Activated CD8-positive, alpha-beta T cell treated with anti-CD3 and anti-CD28 coated beads, Interleukin-2, amount 10 ng/mL, durations not matched to agents 7 days and 5 days (primary cell): ENCODE results near the gene DUSP8. TPM values are rescaled to one million over a fixed set of nuclear protein-coding genes. Genes with fewer than 3 reads are reported as not detected.

Experiments
- ATAC-seq: fragments of 150-1000 bp; cut with Tn5 transposase; one replicate; pipeline ENCODE4 v1.10.0; 2021; ENCODE audit warnings: moderate library complexity
- CTCF ChIA-PET: fragments of 350-600 bp; sonication (Branson Sonifier 250); formaldehyde crosslinking; loops from one replicate; lab custom pipeline; 2021; ENCODE audit warnings: antibody characterized with exemption; lab: Charles Lee
- POLR2A ChIA-PET: fragments of 350-600 bp; sonication (Branson Sonifier 250); formaldehyde crosslinking; loops from one replicate; lab custom pipeline; 2021; ENCODE audit warnings: antibody characterized with exemption; lab: Charles Lee
- DNase-seq: peaks from one replicate; pipeline ENCODE4 v3.0.0-alpha.2; 2020
- H3K27ac Mint-ChIP-seq: one replicate; pipeline ENCODE4 v1.8.0; 2021; ENCODE audit warnings: mild to moderate bottlenecking, mixed read lengths
- H3K27me3 Mint-ChIP-seq: one replicate; pipeline ENCODE4 v1.8.0; 2021; ENCODE audit warnings: low read depth, mixed read lengths
- H3K36me3 Mint-ChIP-seq: one replicate; pipeline ENCODE4 v1.8.0; 2021; ENCODE audit warnings: low read depth, mixed read lengths
- H3K4me1 Mint-ChIP-seq: one replicate; pipeline ENCODE4 v1.8.0; 2021; ENCODE audit warnings: low read depth, mixed read lengths
- H3K4me3 Mint-ChIP-seq: one replicate; pipeline ENCODE4 v1.8.0; 2021; ENCODE audit warnings: mild to moderate bottlenecking, mixed read lengths
- H3K9me3 Mint-ChIP-seq: one replicate; pipeline ENCODE4 v1.8.0; 2022; ENCODE audit warnings: mixed read lengths; ENCODE audit not compliant: insufficient read depth
- total RNA-seq, 2 experiments: library from RNA; stranded (reverse); gene quantifications; one replicate each; pipeline ENCODE4 v1.2.3, GENCODE V29; 2021

The DUSP8 gene
- total RNA-seq, 2 experiments from 2014 or later, result 0.13 TPM

DNA sequence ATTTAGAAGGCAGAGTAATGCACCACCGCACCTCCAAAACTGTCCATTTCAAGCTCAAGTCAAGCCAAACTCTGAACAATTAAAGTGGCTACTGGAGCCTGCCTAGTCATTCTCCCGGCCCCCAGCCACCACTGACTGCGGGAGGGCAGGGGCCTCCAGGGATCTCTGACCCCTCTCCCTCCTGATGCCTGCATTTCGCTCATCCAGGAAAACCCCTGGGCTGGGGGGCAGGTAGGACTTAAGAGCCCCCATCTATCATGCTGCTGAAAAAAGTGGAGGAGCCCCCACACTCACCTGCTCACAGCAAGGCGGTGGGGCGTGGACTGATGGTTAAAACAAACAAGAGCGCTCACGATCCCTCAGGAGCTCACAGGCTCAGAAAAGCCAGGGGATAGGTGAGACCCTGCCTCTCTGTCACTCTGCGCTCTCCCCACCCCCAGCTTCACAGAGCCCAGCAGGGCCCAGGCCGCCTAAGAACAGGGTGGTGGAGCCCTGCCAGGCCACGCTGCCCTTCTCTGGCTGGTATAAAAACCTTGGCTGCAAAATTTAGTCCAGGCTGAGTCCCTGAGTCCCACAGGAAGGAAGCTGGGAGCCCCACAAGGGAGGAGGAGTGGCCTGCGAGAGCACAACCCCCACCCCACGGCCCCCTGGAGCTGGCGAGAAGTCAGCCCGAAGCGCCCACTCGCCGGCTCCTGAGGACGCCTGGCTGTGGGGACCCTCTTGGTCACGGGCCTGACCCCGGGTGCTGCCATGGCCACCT lies 64.5 kb downstream of the DUSP8 start:
- Mint-ChIP-seq H3K4me3 (no peak overlapping the region), H3K36me3 (no peaks in the 10 kb centered on the region), H3K27me3 (no peaks in the 10 kb centered on the region), H3K4me1 (no peaks in the 10 kb centered on the region), H3K27ac (no peak overlapping the region), H3K9me3 (no peaks in the 10 kb centered on the region)
- POLR2A ChIA-PET, result no interaction called here
- DNase-seq (no peak), ATAC-seq (no peak)
- CTCF ChIA-PET, result no interaction called here

DNA sequence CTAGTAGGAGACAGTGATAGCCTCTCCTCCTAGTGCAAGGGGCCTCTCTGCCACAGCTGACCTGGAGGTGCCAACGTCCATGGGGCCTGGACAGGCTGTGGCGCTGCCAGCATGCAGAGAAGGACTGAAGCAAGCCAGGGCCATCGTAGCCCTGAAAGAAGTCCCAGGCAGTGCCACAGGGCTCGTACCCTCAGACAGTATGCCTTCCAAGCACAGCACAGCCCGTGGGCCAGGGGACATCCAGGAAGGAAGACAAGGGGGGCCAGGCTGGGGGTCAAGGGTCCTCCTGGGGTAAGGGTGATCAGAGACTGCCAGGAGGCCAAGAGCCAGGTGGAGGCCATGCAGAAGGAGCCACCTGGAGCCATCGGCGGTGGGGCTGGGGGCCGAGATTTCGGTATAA lies 65.1 kb downstream of the DUSP8 start:
- Mint-ChIP-seq H3K27ac (no peak overlapping the region), H3K4me1 (no peaks in the 10 kb centered on the region), H3K4me3 (no peak overlapping the region), H3K27me3 (no peaks in the 10 kb centered on the region), H3K36me3 (no peaks in the 10 kb centered on the region), H3K9me3 (no peaks in the 10 kb centered on the region)
- POLR2A ChIA-PET, result no interaction called here
- ATAC-seq (no peak), DNase-seq (no peak)
- CTCF ChIA-PET, result no interaction called here

DNA sequence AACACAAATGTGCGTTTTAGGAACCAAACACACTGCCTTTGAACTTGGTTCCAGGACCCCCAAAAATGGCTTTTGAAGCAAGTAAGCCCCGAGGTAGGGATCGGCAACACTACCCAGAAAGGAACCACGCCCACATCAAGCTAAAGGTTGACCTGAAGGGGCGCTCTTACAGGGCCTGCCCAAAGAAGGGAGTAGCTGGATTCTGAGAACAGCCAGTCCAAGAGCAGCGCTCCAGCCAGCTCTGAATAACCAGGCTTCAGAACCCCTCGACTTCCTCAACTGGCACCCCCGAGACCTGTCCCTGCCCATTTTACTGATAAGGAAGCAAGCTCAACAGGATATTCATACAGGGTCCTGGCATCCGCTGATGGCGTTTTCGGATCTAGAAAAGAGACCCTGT lies 66.6 kb downstream of the DUSP8 start:
- no peak for ATAC-seq
- no peak for DNase-seq
- no peaks in the 10 kb centered on the region for H3K27me3 Mint-ChIP-seq
- peaks cover 6% of the 10 kb centered on the region for H3K36me3 Mint-ChIP-seq
- ChIA-PET POLR2A (no interaction called here), CTCF (interaction anchor here (1.2 to 1.6 kb wide), 2 partner anchors 9 to 116 kb away, joined by 3 to 4 read pairs; partner anchors contain the start of gene BRSK2)
- peaks cover 3% of the 10 kb centered on the region for H3K4me1 Mint-ChIP-seq
- H3K27ac Mint-ChIP-seq, result no peak overlapping the region
- no peak overlapping the region for H3K4me3 Mint-ChIP-seq
- no peaks in the 10 kb centered on the region for H3K9me3 Mint-ChIP-seq

DNA sequence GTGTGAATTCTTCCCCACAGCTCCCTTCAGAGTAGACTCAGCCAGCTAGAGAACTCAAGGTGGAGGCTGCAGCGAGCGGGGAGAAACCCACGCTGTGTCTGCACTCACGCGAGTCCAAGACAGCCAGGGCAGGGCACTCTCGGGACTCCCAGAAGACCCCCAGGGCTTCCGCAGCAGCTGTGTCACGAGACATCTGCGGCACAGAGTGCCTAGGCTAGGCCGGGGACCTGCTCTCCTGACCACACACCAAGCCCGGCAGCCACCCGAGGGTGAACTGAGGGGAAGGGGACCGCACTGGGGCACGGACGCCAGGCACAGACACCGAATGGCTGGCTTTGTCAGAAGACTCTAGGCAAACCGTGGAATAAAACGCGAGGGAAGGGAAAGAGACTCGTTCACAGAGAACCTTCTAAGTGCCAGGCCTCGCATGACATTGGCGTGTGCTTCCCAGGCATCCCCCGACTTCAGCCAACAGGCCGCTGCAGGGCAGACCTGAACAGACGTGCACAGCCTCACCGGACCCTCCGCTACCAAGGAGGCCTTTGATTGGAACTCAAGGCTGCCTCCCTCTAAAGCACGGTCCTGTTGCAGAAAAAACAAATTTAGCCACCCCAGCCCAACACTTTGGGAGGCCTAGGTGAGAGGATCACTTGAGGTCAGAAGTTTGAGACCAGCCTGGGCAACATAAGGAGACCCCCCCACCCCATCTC lies 67.3 kb downstream of the DUSP8 start:
- H3K27me3 Mint-ChIP-seq, result no peaks in the 10 kb centered on the region
- no peak overlapping the region for H3K4me3 Mint-ChIP-seq
- H3K9me3 Mint-ChIP-seq, result no peaks in the 10 kb centered on the region
- peaks cover 14% of the 10 kb centered on the region for H3K36me3 Mint-ChIP-seq
- DNase-seq (no peak), ATAC-seq (no peak)
- H3K4me1 Mint-ChIP-seq, result peaks cover 3% of the 10 kb centered on the region
- POLR2A ChIA-PET, result no interaction called here
- CTCF ChIA-PET, result interaction anchor here (1.1 to 1.6 kb wide), 3 partner anchors 10 to 135 kb away, joined by 3 to 4 read pairs (median 4); partner anchors contain the start of gene BRSK2
- H3K27ac Mint-ChIP-seq, result no peak overlapping the region

DNA sequence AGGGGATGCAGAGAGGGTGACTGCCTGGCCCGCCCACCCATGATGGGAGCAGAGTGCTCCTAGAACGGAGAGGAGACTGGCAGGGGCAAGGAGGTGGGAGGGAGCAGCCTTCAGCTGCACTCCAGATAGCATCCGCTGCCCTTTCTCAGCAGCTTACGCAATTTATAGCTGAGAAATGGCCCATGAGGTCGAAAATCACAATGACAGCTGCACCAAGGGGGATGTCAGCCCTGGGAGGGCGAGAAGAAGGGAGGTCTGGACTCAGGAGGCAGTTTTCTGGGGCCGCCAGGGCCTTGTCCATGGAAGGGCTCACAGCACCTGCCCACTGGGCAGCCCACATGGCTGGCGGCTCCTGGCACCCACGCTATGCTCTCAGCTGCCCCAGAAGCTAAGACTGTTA lies 67.9 kb downstream of the DUSP8 start:
- ATAC-seq (no peak), DNase-seq (no peak)
- no peaks in the 10 kb centered on the region for H3K9me3 Mint-ChIP-seq
- H3K27ac Mint-ChIP-seq, result no peak overlapping the region
- peaks cover 3% of the 10 kb centered on the region for H3K4me1 Mint-ChIP-seq
- no peak overlapping the region for H3K4me3 Mint-ChIP-seq
- no peaks in the 10 kb centered on the region for H3K27me3 Mint-ChIP-seq
- peaks cover 16% of the 10 kb centered on the region for H3K36me3 Mint-ChIP-seq
- ChIA-PET POLR2A (no interaction called here), CTCF (interaction anchor here (1.1 to 1.2 kb wide), 2 partner anchors 10 to 136 kb away, joined by 3 to 4 read pairs; no protein-coding TSS in a partner anchor)

Other genes starting within 250 kb of the DUSP8 start
- under 1 TPM in 1 of 2 experiments, not detected in 1; 0.39 TPM for gene BRSK2, start 182.3 kb downstream of the DUSP8 start, total RNA-seq
- gene MOB2, start 85.5 kb downstream of the DUSP8 start, total RNA-seq, result 10 to 100 TPM; 29.3 to 31.6 TPM
- not detected for gene KRTAP5-1, start 13.0 kb upstream of the DUSP8 start, total RNA-seq
- gene KRTAP5-2, start 26.0 kb upstream of the DUSP8 start, total RNA-seq, result not detected
- not detected for gene KRTAP5-3, start 36.2 kb upstream of the DUSP8 start, total RNA-seq
- gene KRTAP5-4, start 49.9 kb upstream of the DUSP8 start, total RNA-seq, result not detected
- not detected for gene KRTAP5-5, start 57.5 kb upstream of the DUSP8 start, total RNA-seq
- gene KRTAP5-6, start 124.9 kb upstream of the DUSP8 start, total RNA-seq, result not detected
- 1 to 10 TPM in 1 of 2 experiments, under 1 TPM in 1; 0.63 to 1.0 TPM for gene IFITM10, start 178.3 kb upstream of the DUSP8 start, total RNA-seq
- gene CTSD, start 191.7 kb upstream of the DUSP8 start, total RNA-seq, result 100 to 1,000 TPM; 153 to 172 TPM